IPS DF 6.9 (cell line): ENCODE measurements around the gene UBL4A.

Experiments used
- DNase-seq: peaks from one replicate; pipeline ENCODE4 v3.0.0-alpha.2; 2013; ENCODE audit warnings: low read depth, low spot score
- H3K27ac ChIP-seq: one replicate; pipeline ENCODE4 v1.5.1; 2013; ENCODE audit warnings: low read length, control low read depth
- H3K27me3 ChIP-seq: 2 replicates; pipeline ENCODE4 v1.6.1; 2013; ENCODE audit warnings: mild to moderate bottlenecking, low read length; ENCODE audit not compliant: control insufficient read depth, insufficient read depth
- H3K36me3 ChIP-seq: 2 replicates; pipeline ENCODE4 v1.6.1; 2013; ENCODE audit warnings: low read length; ENCODE audit not compliant: control insufficient read depth, insufficient read depth
- H3K4me1 ChIP-seq: 2 replicates; pipeline ENCODE4 v1.6.1; 2013; ENCODE audit warnings: low read length; ENCODE audit not compliant: control insufficient read depth, insufficient read depth
- H3K4me3 ChIP-seq: 2 replicates; pipeline ENCODE4 v1.5.1; 2013; ENCODE audit warnings: mild to moderate bottlenecking, low read length
- H3K9me3 ChIP-seq: 2 replicates; pipeline ENCODE4 v1.6.1; 2013; ENCODE audit warnings: low read length, inconsistent platforms; ENCODE audit not compliant: control insufficient read depth, insufficient read depth
- WGBS: extraction: QIAGEN DNeasy Blood & Tissue Kit; methylation state at CpG from one replicate; pipeline ENCODE4 v1.1.7; 2013; ENCODE audit warnings: mixed read lengths, missing lambda C conversion rate; ENCODE audit not compliant: insufficient read length, insufficient coverage; 5-methylcytosine and 5-hydroxymethylcytosine counted together

The UBL4A gene

DNA sequence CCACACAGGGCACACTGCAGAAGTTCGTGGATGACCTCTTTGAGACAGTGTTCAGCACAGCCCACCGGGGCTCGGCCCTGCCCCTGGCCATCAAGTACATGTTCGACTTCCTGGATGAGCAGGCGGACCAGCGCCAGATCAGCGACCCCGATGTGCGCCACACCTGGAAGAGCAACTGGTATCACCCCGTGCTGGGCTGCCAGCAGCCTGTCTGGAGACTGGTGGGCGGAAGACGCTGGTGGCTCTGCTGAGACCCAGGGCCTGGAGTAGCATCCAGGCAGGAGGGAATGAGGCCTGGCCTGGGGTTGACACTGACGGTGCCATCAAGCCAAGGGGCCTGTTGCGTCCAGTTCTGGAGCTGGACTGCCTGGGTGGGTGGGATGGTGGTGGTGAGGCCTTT lies 16.0 kb downstream of the UBL4A start:
- Histone ChIP-seq H3K27me3 (no peaks in the 10 kb centered on the region), H3K4me1 (no peaks in the 10 kb centered on the region), H3K4me3 (no peak overlapping the region), H3K27ac (no peak overlapping the region), H3K9me3 (no peaks in the 10 kb centered on the region), H3K36me3 (peaks cover 33% of the 10 kb centered on the region)
- WGBS, result no CpG with 5 or more reads among the region's 14 CpGs
- no peak for DNase-seq

DNA sequence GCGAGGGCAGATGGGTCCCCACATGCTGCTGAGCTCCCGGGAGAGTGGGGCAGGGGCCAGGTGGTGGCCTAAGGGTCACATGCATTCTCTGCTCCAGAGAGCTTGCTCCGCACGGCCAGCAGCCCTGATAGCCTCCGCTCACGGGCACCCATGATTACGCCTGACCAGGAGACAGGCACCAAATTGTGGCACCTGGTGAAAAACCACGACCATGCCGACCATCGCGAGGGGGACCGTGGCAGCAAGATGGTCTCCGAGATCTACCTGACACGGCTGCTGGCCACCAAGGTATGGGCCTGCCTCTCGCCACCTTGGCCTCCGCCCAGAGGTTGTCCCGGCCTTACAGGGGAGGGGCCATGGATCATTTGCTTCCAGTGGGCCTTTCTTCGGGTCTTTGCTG lies 16.5 kb downstream of the UBL4A start:
- WGBS, result no CpG with 5 or more reads among the region's 18 CpGs
- H3K27me3 ChIP-seq, result no peaks in the 10 kb centered on the region
- H3K36me3 ChIP-seq, result peaks cover 33% of the 10 kb centered on the region
- no peak for DNase-seq
- no peak overlapping the region for H3K27ac ChIP-seq
- H3K4me3 ChIP-seq, result no peak overlapping the region
- no peaks in the 10 kb centered on the region for H3K9me3 ChIP-seq
- H3K4me1 ChIP-seq, result no peaks in the 10 kb centered on the region

DNA sequence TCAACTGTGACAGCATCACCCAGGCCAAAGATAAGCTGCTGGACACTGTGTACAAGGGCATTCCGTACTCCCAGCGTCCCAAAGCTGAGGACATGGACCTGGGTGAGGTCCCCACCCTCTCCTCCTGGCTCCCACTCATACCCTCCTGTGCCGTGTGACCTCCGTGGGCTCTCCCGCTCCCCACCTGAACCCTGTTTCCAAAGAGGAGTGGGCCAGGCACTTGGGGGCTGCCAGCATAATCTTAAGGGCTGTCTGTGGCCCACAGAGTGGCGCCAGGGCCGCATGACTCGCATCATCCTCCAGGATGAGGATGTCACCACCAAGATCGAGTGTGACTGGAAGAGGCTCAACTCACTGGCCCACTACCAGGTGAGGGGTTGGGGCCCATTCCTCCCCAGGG lies 17.3 kb downstream of the UBL4A start:
- H3K4me3 ChIP-seq, result no peak overlapping the region
- H3K4me1 ChIP-seq, result no peaks in the 10 kb centered on the region
- H3K36me3 ChIP-seq, result peaks cover 33% of the 10 kb centered on the region
- no peak for DNase-seq
- H3K27ac ChIP-seq, result no peak overlapping the region
- no peaks in the 10 kb centered on the region for H3K9me3 ChIP-seq
- H3K27me3 ChIP-seq, result no peaks in the 10 kb centered on the region
- no CpG with 5 or more reads among the region's 9 CpGs for WGBS

DNA sequence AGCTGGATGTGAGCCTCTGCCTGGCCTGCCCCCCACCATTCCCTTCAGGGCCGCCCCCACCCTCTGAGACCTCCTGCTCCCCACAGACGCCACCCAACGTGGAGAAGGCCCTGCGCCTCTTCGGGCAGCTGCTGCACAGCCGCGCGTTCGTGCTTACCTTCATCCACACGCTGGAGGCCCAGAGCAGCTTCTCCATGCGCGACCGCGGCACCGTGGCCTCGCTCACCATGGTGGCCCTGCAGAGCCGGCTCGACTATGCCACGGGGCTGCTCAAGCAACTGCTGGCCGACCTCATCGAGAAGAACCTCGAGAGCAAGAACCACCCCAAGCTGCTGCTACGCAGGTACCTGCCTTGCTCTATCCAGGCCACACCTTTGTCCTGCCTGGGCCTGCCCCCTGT lies 18.2 kb downstream of the UBL4A start:
- Histone ChIP-seq H3K27ac (no peak overlapping the region), H3K4me1 (no peaks in the 10 kb centered on the region), H3K36me3 (peaks cover 33% of the 10 kb centered on the region), H3K4me3 (no peak overlapping the region), H3K9me3 (no peaks in the 10 kb centered on the region), H3K27me3 (no peaks in the 10 kb centered on the region)
- no CpG with 5 or more reads among the region's 23 CpGs for WGBS
- DNase-seq, result no peak

DNA sequence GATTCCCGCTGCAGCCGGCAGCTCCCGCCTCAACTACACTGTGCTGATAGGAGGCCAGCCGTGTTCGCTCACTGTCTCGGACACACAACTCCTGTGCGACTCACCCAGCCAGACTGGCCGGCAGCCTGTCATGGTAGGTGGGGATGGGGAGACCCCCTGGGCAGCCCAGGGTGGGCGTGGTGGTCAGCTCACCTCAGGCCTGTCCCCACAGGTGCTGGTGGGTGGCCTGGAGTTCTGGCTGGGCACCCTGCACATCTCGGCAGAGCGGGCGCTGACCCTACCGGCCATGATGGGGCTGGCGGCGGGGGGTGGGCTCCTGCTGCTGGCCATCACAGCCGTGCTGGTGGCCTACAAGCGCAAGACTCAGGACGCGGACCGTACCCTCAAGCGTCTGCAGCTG lies 18.9 kb downstream of the UBL4A start:
- Histone ChIP-seq H3K27me3 (no peaks in the 10 kb centered on the region), H3K27ac (no peak overlapping the region), H3K36me3 (peaks cover 33% of the 10 kb centered on the region), H3K9me3 (no peaks in the 10 kb centered on the region), H3K4me3 (no peak overlapping the region), H3K4me1 (no peaks in the 10 kb centered on the region)
- WGBS, result no CpG with 5 or more reads among the region's 21 CpGs
- DNase-seq, result no peak

DNA sequence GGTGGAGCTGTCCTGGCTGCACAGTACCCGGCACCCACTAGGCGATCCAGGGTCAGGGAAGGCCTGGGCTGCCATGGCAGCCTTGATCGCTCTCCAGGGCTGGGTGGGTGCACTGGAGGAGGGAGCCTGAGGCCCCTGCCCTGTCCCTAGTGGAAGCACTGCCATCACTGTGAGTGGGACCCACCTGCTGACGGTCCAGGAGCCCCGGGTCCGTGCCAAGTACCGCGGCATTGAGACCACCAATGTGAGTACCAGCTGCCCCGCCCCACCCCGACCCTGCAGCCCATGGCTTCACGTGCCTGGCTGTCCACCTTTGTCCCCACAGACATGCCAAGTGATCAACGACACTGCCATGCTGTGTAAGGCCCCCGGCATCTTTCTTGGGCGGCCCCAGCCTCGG lies 19.5 kb downstream of the UBL4A start:
- Histone ChIP-seq H3K27ac (no peak overlapping the region), H3K4me1 (no peaks in the 10 kb centered on the region), H3K4me3 (no peak overlapping the region), H3K27me3 (no peaks in the 10 kb centered on the region), H3K36me3 (peaks cover 33% of the 10 kb centered on the region), H3K9me3 (no peaks in the 10 kb centered on the region)
- WGBS, result no CpG with 5 or more reads among the region's 15 CpGs
- no peak for DNase-seq

DNA sequence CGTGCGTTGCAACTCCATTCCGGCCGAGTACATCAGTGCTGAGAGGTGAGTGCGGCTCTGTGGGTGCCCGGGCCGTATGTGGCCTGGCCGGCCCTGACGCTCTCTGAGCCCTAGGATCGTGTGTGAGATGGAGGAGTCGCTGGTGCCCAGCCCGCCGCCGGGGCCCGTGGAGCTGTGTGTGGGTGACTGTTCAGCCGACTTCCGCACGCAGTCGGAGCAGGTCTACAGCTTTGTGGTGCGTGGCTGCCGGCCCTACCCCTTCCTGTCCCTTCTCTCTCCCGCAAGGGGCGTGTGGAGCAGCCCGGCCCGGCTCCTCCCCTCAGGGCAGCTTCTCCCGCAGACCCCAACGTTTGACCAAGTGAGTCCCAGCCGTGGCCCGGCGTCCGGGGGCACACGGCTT lies 20.4 kb downstream of the UBL4A start:
- H3K4me1 ChIP-seq, result no peaks in the 10 kb centered on the region
- H3K36me3 ChIP-seq, result peaks cover 33% of the 10 kb centered on the region
- no CpG with 5 or more reads among the region's 32 CpGs for WGBS
- no peaks in the 10 kb centered on the region for H3K27me3 ChIP-seq
- no peak for DNase-seq
- H3K9me3 ChIP-seq, result no peaks in the 10 kb centered on the region
- H3K27ac ChIP-seq, result no peak overlapping the region
- H3K4me3 ChIP-seq, result no peak overlapping the region

DNA sequence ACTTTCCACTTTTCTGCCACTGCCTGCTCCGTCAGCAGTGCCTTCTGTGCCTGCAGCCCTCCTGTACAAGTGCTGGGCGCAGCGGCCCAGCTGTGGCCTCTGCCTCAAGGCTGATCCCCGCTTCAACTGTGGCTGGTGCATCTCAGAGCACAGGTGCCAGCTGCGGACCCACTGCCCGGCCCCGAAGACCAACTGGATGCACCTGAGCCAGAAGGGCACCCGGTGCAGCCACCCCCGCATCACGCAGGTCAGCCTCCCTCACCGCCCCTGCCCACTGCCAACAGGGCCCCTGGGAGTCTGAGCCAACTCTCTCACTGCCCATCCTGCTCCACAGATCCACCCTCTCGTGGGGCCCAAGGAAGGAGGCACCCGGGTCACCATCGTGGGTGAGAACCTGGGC lies 20.8 kb downstream of the UBL4A start:
- DNase-seq, result no peak
- Histone ChIP-seq H3K36me3 (peaks cover 32% of the 10 kb centered on the region), H3K4me3 (no peak overlapping the region), H3K4me1 (no peaks in the 10 kb centered on the region), H3K27ac (no peak overlapping the region), H3K9me3 (no peaks in the 10 kb centered on the region), H3K27me3 (no peaks in the 10 kb centered on the region)
- no CpG with 5 or more reads among the region's 14 CpGs for WGBS

DNA sequence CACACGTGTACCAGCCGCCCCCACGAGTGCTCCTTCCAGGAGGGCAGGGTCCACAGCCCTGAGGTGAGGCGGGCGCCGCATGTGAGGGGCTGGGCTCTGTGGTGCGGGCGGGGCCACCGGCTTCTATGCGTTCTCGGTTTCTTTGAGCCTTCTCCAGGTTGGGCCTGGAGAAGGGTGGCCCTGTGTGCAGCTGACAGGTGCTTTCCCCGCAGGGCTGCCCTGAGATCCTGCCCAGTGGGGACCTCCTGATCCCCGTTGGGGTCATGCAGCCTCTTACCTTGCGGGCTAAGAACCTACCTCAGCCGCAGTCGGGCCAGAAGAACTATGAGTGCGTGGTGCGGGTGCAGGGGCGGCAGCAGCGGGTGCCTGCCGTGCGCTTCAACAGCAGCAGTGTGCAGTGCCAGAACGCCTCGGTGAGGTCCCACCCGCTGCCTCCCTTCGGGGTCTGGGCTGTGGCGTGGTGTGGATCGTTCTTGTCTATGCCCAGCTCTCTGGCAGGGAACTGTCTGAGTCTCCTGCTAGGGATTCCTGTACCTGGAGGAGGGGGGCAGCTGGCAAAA lies 21.5 kb downstream of the UBL4A start:
- no CpG with 5 or more reads among the region's 28 CpGs for WGBS
- Histone ChIP-seq H3K36me3 (peaks cover 28% of the 10 kb centered on the region), H3K4me3 (no peak overlapping the region), H3K4me1 (no peaks in the 10 kb centered on the region), H3K27ac (no peak overlapping the region), H3K9me3 (no peaks in the 10 kb centered on the region), H3K27me3 (no peaks in the 10 kb centered on the region)
- no peak for DNase-seq

DNA sequence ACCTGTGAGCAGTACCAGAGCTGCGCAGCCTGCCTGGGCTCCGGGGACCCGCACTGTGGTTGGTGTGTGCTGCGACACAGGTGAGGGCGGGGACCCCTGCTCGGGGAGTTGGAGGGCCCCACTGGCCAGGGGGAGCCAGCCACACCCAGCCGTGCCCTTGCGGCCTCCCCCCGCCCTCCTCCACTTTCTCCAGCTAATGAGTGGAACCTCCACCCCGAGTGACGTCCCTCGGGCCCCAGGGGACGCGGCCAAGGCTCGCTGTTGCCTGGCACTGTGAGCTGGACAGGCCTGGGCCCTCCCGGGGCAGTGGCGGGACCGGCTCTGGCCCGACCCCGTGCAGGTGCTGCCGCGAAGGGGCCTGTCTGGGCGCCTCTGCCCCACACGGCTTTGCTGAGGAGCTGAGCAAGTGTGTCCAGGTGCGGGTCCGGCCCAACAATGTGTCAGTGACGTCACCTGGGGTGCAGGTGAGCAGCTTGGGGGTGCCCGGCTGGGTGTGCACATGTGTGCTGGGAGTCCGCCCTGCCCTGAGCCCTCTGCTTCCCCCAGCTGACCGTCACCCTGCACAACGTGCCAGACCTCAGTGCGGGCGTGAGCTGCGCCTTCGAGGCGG lies 22.7 kb downstream of the UBL4A start:
- no CpG with 5 or more reads among the region's 36 CpGs for WGBS
- H3K36me3 ChIP-seq, result peaks cover 22% of the 10 kb centered on the region

DNA sequence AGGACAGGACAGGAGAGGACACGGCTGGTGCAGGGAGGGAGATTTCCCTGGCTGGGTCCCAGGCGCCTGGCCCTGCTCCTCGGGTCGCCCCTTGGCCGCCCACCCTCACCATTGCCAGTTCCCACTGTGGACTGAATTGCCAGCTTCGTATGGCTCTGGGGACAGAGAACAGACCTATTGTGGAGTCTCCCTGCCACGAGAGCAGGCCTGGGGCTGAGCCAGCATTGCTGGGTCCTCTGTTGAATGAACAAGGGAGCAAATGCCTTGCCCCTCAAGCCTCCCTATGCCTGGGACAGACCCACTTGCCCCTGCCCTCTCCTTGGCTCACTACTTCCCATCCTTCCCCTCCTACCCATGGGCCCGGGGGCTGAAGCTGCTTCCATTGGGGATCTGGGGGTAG lies 24.0 kb downstream of the UBL4A start:
- H3K27ac ChIP-seq, result no peak overlapping the region
- no CpG with 5 or more reads among the region's 8 CpGs for WGBS
- no peak overlapping the region for H3K4me3 ChIP-seq
- H3K9me3 ChIP-seq, result no peaks in the 10 kb centered on the region
- peaks cover 11% of the 10 kb centered on the region for H3K36me3 ChIP-seq
- no peaks in the 10 kb centered on the region for H3K27me3 ChIP-seq
- DNase-seq, result no peak
- peaks cover 1% of the 10 kb centered on the region; the same call in 1 of the 2 replicates for H3K4me1 ChIP-seq

More for the DNA sequence above, 22.7 kb downstream of the UBL4A start:
- DNase-seq, result no peak
- H3K27me3 ChIP-seq, result no peaks in the 10 kb centered on the region
- H3K4me1 ChIP-seq, result peaks cover 1% of the 10 kb centered on the region; the same call in 1 of the 2 replicates
- H3K27ac ChIP-seq, result no peak overlapping the region
- no peak overlapping the region for H3K4me3 ChIP-seq
- H3K9me3 ChIP-seq, result no peaks in the 10 kb centered on the region
